ENCODE measurements around the gene SERPINI2.
"Not testable (repeated sequence)": the region's sequence is repeated elsewhere in the genome, so short reads cannot be mapped to it uniquely, and the experiment has no call there.

Gene SERPINI2

GRCh38 chr3:167450195-167450594 is 23.6 kb downstream of the SERPINI2 start:
- no peak for DNase-seq (ENCODE audit: low read depth)

DNA sequence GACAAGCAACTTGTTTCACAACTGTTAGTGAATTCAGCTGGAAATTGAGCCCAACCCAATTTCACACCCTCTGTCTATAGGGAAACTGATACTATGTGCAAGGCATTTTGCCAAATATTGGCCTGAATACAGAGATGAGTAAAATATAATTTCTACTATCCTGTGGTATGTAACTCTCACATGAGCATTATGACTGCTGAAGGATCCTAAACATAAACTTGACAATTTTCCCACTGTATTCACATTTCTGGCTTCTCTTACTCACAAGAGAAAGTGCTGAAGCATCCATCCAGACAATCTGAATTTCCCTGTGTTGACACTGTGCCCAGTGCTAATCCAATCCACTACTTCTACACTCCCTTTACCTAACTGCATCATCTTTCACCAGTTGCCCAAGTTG is 28.4 kb downstream of the SERPINI2 start:
- no peak for DNase-seq (ENCODE audit: low read depth)

GRCh38 chr3:167441256-167441655 is 32.6 kb downstream of the SERPINI2 start:
- DNase-seq (ENCODE audit: low read depth): no peak

DNA sequence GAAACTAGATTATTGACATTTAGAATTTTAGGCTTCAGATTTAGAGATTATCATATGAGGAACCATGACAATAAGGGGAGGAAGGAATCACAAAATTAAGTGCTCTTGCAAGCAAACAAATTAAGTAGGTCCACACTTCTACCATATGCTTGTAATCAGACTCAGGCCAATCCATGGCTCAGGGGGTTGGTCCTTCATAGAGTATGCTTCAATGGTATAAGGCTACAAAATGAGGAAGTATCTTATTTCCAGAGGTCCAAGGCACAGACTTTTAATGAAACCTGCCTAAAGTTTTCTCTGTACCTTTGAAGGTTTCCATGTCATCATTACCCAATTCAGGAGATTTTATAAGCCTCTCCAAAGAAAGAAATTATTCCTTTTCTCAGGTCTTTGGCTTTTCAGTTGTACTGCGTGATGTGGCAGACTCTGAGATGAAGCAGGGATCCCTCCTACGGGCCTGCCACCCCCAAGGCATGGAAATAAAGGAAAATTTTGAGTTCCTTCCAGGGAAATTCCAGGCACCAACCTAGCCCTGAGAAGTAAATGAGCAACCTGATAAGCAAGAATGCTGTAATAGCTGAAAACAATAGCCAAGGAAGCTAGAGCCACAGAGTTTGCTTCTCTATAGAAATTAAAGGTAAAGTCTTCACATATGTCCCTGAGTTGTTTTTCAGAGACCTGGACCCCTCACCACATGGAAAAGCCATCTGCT is 36.3 kb downstream of the SERPINI2 start:
- no peak for DNase-seq (ENCODE audit: low read depth)

DNA sequence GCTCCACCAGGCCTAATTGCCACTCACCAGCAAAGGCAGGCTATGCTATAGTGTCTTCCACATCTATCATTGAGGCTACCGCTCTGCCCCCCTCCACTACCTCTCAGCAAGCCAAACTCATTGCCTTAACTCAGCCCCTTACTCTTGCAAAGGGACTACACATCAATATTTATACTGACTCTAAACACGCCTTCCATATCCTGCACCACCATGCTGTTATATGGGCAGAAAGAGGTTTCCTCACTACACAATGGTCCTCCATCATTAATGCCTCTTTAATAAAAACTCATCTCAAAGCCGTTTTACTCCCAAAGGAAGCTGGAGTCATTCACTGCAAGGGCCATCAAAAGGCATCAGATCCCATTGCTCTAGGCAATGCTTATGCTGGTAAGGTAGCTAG is 46.9 kb downstream of the SERPINI2 start:
- not testable (repeated sequence) for DNase-seq (ENCODE audit: low read depth)

DNA sequence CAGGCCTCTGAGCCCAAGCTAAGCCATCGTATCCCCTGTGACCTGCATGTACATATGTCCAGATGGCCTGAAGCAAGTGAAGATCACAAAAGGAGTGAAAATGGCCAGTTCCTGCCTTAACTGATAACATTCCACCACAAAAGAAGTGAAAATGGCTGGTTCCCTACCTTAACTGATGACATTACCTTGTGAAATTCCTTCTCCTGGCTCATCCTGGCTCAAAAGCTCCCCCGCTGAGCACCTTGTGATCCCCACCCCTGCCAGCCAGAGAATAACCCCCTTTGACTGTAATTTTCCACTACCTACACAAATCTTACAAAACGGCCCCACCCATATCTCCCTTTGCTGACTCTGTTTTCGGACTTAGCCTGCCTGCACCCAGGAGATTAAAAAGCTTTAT is 51.4 kb downstream of the SERPINI2 start:
- DNase-seq (ENCODE audit: low read depth): not testable (repeated sequence)

GRCh38 chr3:167409611-167410010 is 64.2 kb downstream of the SERPINI2 start:
- no peak for DNase-seq (ENCODE audit: low read depth)

DNA sequence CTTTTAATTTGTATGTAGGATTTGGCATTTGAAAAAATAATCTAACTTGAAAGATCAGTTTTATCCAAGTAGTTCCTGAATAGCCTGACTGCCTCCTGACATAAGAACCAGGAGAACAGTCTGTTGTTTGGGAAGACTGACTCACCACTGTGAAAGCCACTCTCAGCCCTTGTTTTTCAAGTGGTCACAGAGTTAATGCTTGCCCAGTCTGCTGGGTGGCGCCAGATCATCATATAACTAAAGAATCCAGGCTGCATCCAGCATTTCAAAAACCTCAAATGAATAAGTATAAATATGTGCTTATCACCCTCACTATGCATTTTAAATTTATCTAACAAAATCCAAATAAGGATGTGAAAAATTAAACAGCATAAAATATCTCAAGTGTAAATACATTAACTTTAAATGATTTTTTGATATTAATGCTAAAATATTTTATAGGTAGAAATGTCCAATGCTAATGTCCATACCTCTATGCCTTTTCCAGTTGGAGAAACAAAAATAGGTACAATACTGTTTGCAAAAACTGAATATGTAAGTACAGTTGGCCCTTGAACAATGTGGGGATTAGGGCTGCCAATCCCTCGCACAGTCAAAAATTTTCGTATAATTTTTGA is 66.9 kb downstream of the SERPINI2 start:
- DNase-seq (ENCODE audit: low read depth): no peak

DNA sequence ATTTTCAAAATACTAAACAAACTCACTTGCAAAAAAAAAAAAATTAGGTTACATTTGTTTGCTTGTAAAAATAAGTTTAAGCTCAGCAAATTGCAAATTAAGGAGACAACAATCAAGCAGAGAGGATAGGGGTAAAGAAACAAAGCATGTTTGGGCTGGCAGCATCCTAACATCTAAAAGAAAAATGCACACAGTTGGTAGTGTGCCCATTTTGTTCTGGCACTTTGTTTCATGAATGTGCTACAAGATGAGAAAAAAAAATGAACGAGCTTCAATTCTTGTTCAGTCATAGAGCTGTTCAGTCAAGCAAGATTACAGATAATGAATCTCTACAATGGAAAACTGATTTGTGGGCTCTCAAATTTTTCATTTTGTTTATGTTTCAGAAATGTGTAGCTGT is 76.0 kb downstream of the SERPINI2 start:
- no peak for DNase-seq (ENCODE audit: low read depth)

GRCh38 chr3:167396075-167396474 is 77.8 kb downstream of the SERPINI2 start:
- DNase-seq (ENCODE audit: low read depth): no peak

- no peak for DNase-seq (ENCODE audit: low read depth)
Measured at GRCh38 chr3:167394003-167394402, 79.8 kb downstream of the SERPINI2 start.

Data from stimulated activated CD8-positive, alpha-beta memory T cell treated with anti-CD3 and anti-CD28 coated beads, Interleukin-12 subunit alpha, Interleukin-12 subunit beta, amount 100 ng/mL, for 4 hours (primary cell).